GM12874 (cell line): Measurements from ENCODE around the gene DAW1.

Experiments
- TF ChIP-seq, protein P1 (sequence below): IDR thresholded peaks from 2 replicates; pipeline ENCODE4 v1.5.1; 2011; ENCODE audit warnings: low read depth, mild to moderate bottlenecking, control low read depth, low read length, moderate library complexity; ENCODE audit not compliant: insufficient read depth

Gene DAW1

GRCh38 chr2:227853204-227853629 is 18.2 kb upstream of the DAW1 start:
- TF ChIP-seq, protein P1, sequence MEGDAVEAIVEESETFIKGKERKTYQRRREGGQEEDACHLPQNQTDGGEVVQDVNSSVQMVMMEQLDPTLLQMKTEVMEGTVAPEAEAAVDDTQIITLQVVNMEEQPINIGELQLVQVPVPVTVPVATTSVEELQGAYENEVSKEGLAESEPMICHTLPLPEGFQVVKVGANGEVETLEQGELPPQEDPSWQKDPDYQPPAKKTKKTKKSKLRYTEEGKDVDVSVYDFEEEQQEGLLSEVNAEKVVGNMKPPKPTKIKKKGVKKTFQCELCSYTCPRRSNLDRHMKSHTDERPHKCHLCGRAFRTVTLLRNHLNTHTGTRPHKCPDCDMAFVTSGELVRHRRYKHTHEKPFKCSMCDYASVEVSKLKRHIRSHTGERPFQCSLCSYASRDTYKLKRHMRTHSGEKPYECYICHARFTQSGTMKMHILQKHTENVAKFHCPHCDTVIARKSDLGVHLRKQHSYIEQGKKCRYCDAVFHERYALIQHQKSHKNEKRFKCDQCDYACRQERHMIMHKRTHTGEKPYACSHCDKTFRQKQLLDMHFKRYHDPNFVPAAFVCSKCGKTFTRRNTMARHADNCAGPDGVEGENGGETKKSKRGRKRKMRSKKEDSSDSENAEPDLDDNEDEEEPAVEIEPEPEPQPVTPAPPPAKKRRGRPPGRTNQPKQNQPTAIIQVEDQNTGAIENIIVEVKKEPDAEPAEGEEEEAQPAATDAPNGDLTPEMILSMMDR, result no peak

- TF ChIP-seq, protein P1, result no peak
Measured at GRCh38 chr2:227853765-227854271, 17.6 kb upstream of the DAW1 start.

DNA sequence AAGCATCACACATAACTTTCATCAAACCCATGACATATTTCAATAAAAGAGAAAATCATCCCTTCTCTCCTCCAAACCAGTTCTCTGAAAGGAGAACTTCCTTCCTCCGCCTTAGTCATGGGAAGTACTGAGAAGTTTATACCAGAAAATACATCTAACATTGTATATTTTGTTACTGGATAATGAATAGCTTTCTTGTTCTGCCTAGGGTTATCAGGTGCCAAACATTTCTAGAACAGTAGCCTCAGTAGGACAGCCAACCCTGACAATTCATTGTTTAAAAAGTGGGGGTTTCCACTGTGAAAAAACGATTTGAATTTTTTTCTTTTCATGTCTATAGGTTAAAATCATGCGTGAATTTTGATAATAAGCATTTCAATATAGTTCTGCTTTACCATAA is 16.0 kb upstream of the DAW1 start:
- TF ChIP-seq, protein P1, result no peak

DNA sequence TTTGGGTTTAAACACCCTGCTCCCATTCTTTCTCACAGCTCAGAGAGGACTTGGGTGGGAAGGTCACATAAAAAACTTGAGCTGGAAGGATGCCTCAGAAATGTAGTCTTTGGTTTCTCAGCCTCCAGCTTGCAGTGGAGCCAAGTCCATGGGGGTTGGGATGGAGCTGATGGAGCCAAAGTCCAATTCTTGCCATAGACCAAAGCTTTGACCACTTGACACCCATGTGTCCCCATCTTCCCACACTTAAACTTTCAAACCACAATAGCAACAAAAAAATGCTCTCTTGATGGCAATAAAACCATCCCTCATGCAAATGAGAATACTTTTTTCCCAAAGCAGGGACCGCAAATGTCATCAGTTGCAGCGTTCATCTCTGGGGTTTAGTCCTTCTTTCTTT is 14.7 kb upstream of the DAW1 start:
- TF ChIP-seq, protein P1, result no peak

- TF ChIP-seq, protein P1, result no peak
Measured at GRCh38 chr2:227860221-227860641, 11.2 kb upstream of the DAW1 start.

GRCh38 chr2:227861011-227861410 is 10.4 kb upstream of the DAW1 start:
- TF ChIP-seq, protein P1, result no peak

- TF ChIP-seq, protein P1, result peak; percentile 48; the same call in 1 of the 2 replicates
Measured at GRCh38 chr2:227862227-227862740, 9.1 kb upstream of the DAW1 start.
